IMR-90 (cell line): ENCODE measurements around the gene MRPS15. TPM values are rescaled to one million over a fixed set of nuclear protein-coding genes. Genes with fewer than 3 reads are reported as not detected.

Source experiments
- CHD1 ChIP-seq: IDR thresholded peaks from 2 replicates; pipeline ENCODE4 v1.6.1; 2012; ENCODE audit warnings: low read depth, low read length, improper control_type of control experiment
- ELK1 ChIP-seq: fragments of 150-350 bp; IDR thresholded peaks from 2 replicates; pipeline ENCODE4 v1.6.1; 2016; ENCODE audit warnings: low read depth, mild to moderate bottlenecking, low read length, moderate library complexity, borderline replicate concordance
- FOS ChIP-seq: fragments of 150-350 bp; IDR thresholded peaks from 2 replicates; pipeline ENCODE4 v1.6.1; 2016; ENCODE audit warnings: low read depth, low read length
- NFE2L2 ChIP-seq: fragments of 150-350 bp; IDR thresholded peaks from 2 replicates; pipeline ENCODE4 v1.6.1; 2016; ENCODE audit warnings: low read depth, mild to moderate bottlenecking, low read length
- SMC3 ChIP-seq: fragments of 150-350 bp; IDR thresholded peaks from 2 replicates; pipeline ENCODE4 v1.6.1; 2016; ENCODE audit warnings: low read depth, mild to moderate bottlenecking, antibody characterized with exemption, low read length, moderate library complexity
- polyA plus RNA-seq, 3 experiments: library from polyadenylated mRNA; depleted of rRNA; stranded (reverse); fragments of >200 nt; gene quantifications; 2 replicates each; pipeline ENCODE4 v1.2.3, GENCODE V29; 2012; ENCODE audit warnings: low replicate concordance in 1 of 3
- total RNA-seq: library from RNA; depleted of rRNA; stranded (reverse); fragments of >200 nt; gene quantifications from 2 replicates; pipeline ENCODE4 v1.2.3, GENCODE V29; 2012

MRPS15 gene
- total and polyA plus RNA-seq, 2 of the 4 experiments (the other 2 are of a cell fraction): 46.1 to 77.9 TPM

- no peak for TF ChIP-seq SMC3
- TF ChIP-seq CHD1: no peak
- no peak for TF ChIP-seq FOS
- no peak for TF ChIP-seq NFE2L2
- no peak for TF ChIP-seq ELK1
Observed at GRCh38 chr1:36512842-36513241, 48.7 kb upstream of the MRPS15 start (continued).
